H9 (cell line): ENCODE measurements around the gene PCGF6. TPM values are rescaled to one million over a fixed set of nuclear protein-coding genes. Genes with fewer than 3 reads are reported as not detected.

Experiments
- DNase-seq: peaks from one replicate; pipeline ENCODE4 v3.0.0-alpha.2; 2017
- H2AFZ ChIP-seq: one replicate; pipeline ENCODE4 v1.6.1; 2013; ENCODE audit warnings: mild to moderate bottlenecking, low read length, control low read depth, moderate library complexity
- H2AK5ac ChIP-seq: 2 replicates; pipeline ENCODE4 v1.6.1; 2013; ENCODE audit warnings: low read length, control low read depth, mixed read lengths; ENCODE audit not compliant: insufficient read length
- H2BK120ac ChIP-seq: one replicate; pipeline ENCODE4 v1.6.1; 2013; ENCODE audit warnings: low read depth, mild to moderate bottlenecking, low read length, control low read depth, inconsistent platforms; ENCODE audit not compliant: poor library complexity, severe bottlenecking
- H2BK12ac ChIP-seq: 2 replicates; pipeline ENCODE4 v1.6.1; 2013; ENCODE audit warnings: low read length, control low read depth, mixed read lengths, low read depth; ENCODE audit not compliant: insufficient read length
- H2BK15ac ChIP-seq: 2 replicates; pipeline ENCODE4 v1.6.1; 2013; ENCODE audit warnings: low read depth, low read length, control low read depth
- H2BK20ac ChIP-seq: one replicate; pipeline ENCODE4 v1.6.1; 2013; ENCODE audit warnings: low read depth, mild to moderate bottlenecking, low read length, control low read depth, inconsistent platforms; ENCODE audit not compliant: poor library complexity, severe bottlenecking
- H2BK5ac ChIP-seq: 2 replicates; pipeline ENCODE4 v1.6.1; 2013; ENCODE audit warnings: low read length, control low read depth, mixed read lengths; ENCODE audit not compliant: insufficient read length
- H3K14ac ChIP-seq: 2 replicates; pipeline ENCODE4 v1.6.1; 2013; ENCODE audit warnings: low read length, control low read depth; ENCODE audit not compliant: insufficient read depth
- H3K18ac ChIP-seq: 2 replicates; pipeline ENCODE4 v1.6.1; 2013; ENCODE audit warnings: low read depth, mild to moderate bottlenecking, mixed read lengths, low read length, control low read depth; ENCODE audit not compliant: insufficient read length
- H3K23ac ChIP-seq: 2 replicates; pipeline ENCODE4 v1.6.1; 2013; ENCODE audit warnings: low read length, control low read depth, mixed read lengths, low read depth; ENCODE audit not compliant: insufficient read length
- H3K23me2 ChIP-seq: 2 replicates; pipeline ENCODE4 v1.6.1; 2013; ENCODE audit warnings: low read depth, mild to moderate bottlenecking, mixed read lengths, low read length, control low read depth; ENCODE audit not compliant: insufficient read length, poor library complexity, severe bottlenecking
- H3K27ac ChIP-seq: 2 replicates; pipeline ENCODE4 v1.5.1; 2013; ENCODE audit warnings: low read length, control low read depth, mixed read lengths, low read depth; ENCODE audit not compliant: insufficient read length
- H3K27me3 ChIP-seq: 2 replicates; pipeline ENCODE4 v1.6.1; 2013; ENCODE audit warnings: low read length, control low read depth, inconsistent platforms; ENCODE audit not compliant: insufficient read depth
- H3K4ac ChIP-seq: 2 replicates; pipeline ENCODE4 v1.6.1; 2013; ENCODE audit warnings: low read depth, mild to moderate bottlenecking, control low read depth, inconsistent platforms, low read length, moderate library complexity
- H3K4me1 ChIP-seq: 2 replicates; pipeline ENCODE4 v1.6.1; 2013; ENCODE audit warnings: low read length, control low read depth, inconsistent platforms; ENCODE audit not compliant: insufficient read depth
- H3K4me2 ChIP-seq: 2 replicates; pipeline ENCODE4 v1.6.1; 2013; ENCODE audit warnings: low read length, control low read depth, mixed read lengths; ENCODE audit not compliant: insufficient read length, insufficient read depth
- H3K56ac ChIP-seq: 2 replicates; pipeline ENCODE4 v1.6.1; 2013; ENCODE audit warnings: low read depth, mild to moderate bottlenecking, mixed read lengths, low read length, control low read depth; ENCODE audit not compliant: insufficient read length
- H3K79me1 ChIP-seq: 2 replicates; pipeline ENCODE4 v1.6.1; 2013; ENCODE audit warnings: low read depth, mild to moderate bottlenecking, moderate library complexity, low read length, control low read depth, inconsistent platforms; ENCODE audit not compliant: insufficient read depth, poor library complexity, severe bottlenecking
- H3K79me2 ChIP-seq: 2 replicates; pipeline ENCODE4 v1.6.1; 2013; ENCODE audit warnings: low read length, control low read depth, inconsistent platforms; ENCODE audit not compliant: insufficient read depth
- H3K9ac ChIP-seq: 2 replicates; pipeline ENCODE4 v1.6.1; 2013; ENCODE audit warnings: low read length, control low read depth, mixed read lengths; ENCODE audit not compliant: insufficient read length; ENCODE audit errors: extremely low read depth
- H3K9me3 ChIP-seq: one replicate; pipeline ENCODE4 v1.6.1; 2013; ENCODE audit warnings: low read depth, low read length, inconsistent platforms; ENCODE audit not compliant: control insufficient read depth
- H3T11ph ChIP-seq: one replicate; pipeline ENCODE4 v1.6.1; 2013; ENCODE audit warnings: mild to moderate bottlenecking, low read length, control low read depth, inconsistent platforms
- H4K20me1 ChIP-seq: one replicate; pipeline ENCODE4 v1.6.1; 2013; ENCODE audit not compliant: control insufficient read depth, insufficient read length, insufficient read depth
- H4K5ac ChIP-seq: 2 replicates; pipeline ENCODE4 v1.6.1; 2013; ENCODE audit warnings: low read depth, mild to moderate bottlenecking, mixed read lengths, low read length, control low read depth; ENCODE audit not compliant: insufficient read length
- H4K8ac ChIP-seq: replicated peaks from 2 replicates; pipeline ENCODE4 v1.6.1; 2013; ENCODE audit warnings: low read length, control low read depth, mixed read lengths, low read depth; ENCODE audit not compliant: insufficient read length
- H4K91ac ChIP-seq: 2 replicates; pipeline ENCODE4 v1.6.1; 2013; ENCODE audit warnings: low read depth, mild to moderate bottlenecking, moderate library complexity, mixed read lengths, low read length, control low read depth; ENCODE audit not compliant: insufficient read length
- H3K27ac Mint-ChIP-seq, 3 experiments: 2 replicates in 2 of 3; 3 replicates in 1 of 3; pipeline ENCODE4 v1.8.0; 2020 to 2021; ENCODE audit warnings: mixed read lengths in 3 of 3, mild to moderate bottlenecking in 1 of 3, moderate library complexity in 1 of 3
- H3K27me3 Mint-ChIP-seq: 2 replicates; pipeline ENCODE4 v1.8.0; 2021; ENCODE audit warnings: low read depth, mild to moderate bottlenecking, moderate library complexity, mixed read lengths
- H3K36me3 Mint-ChIP-seq, 3 experiments: 2 replicates in 2 of 3; 3 replicates in 1 of 3; pipeline ENCODE4 v1.8.0; 2020 to 2021; ENCODE audit warnings: low read depth in 3 of 3, mixed read lengths in 3 of 3; ENCODE audit not compliant: insufficient read depth in 1 of 3
- H3K4me1 Mint-ChIP-seq, 2 experiments: 2 replicates each; pipeline ENCODE4 v1.8.0; 2020; ENCODE audit warnings: mixed read lengths in 2 of 2
- H3K4me3 Mint-ChIP-seq, 2 experiments: 2 replicates in 1 of 2; 3 replicates in 1 of 2; pipeline ENCODE4 v1.8.0; 2020 to 2021; ENCODE audit warnings: mild to moderate bottlenecking in 2 of 2, mixed read lengths in 2 of 2, moderate library complexity in 1 of 2
- H3K9me3 Mint-ChIP-seq, 2 experiments: 2 replicates in 1 of 2; 3 replicates in 1 of 2; pipeline ENCODE4 v1.8.0; 2020; ENCODE audit warnings: mild to moderate bottlenecking in 2 of 2, mixed read lengths in 2 of 2, moderate library complexity in 1 of 2
- CTCF ChIP-seq: fragments of 200-600 bp; sonication (generic); conservative IDR thresholded peaks from 3 replicates; pipeline ENCODE4 v1.8.0; 2021; ENCODE audit warnings: antibody characterized with exemption, mild to moderate bottlenecking
- WGBS: extraction: QIAGEN DNeasy Blood & Tissue Kit; methylation state at CpG from one replicate; pipeline ENCODE4 v1.1.7; 2013; ENCODE audit warnings: missing lambda C conversion rate, low lambda C conversion rate, mixed read lengths; ENCODE audit not compliant: insufficient read length; ENCODE audit errors: extremely low coverage; 5-methylcytosine and 5-hydroxymethylcytosine counted together
- microRNA-seq: library from miRNA; unstranded; fragments of <30 nt; microRNA quantifications from one replicate; pipeline ENCODE4, GENCODE V29; 2020; ENCODE audit warnings: borderline microRNAs expressed
- total RNA-seq: library from RNA; stranded (reverse); gene quantifications from 2 replicates; pipeline ENCODE4 v1.2.1, GENCODE V29; 2021

Gene PCGF6
- total RNA-seq, 1 experiment from 2014 or later, result 23.5 TPM

GRCh38 chr10:103254113-103254512 is 96.8 kb downstream of the PCGF6 start:
- H3K9me3 Mint-ChIP-seq, result peaks cover 15 to 19% of the 10 kb centered on the region in 2 experiments
- Histone ChIP-seq H2AFZ (no peak overlapping the region), H3K23me2 (no peaks in the 10 kb centered on the region)

More at GRCh38 chr10:103254113-103254512, 96.8 kb downstream of the PCGF6 start:
- Histone ChIP-seq H4K91ac (no peak overlapping the region), H3K79me1 (no peaks in the 10 kb centered on the region), H2BK20ac (no peak overlapping the region), H3K79me2 (no peaks in the 10 kb centered on the region), H3K9ac (no peak overlapping the region), H3K27ac (no peak overlapping the region), H2BK120ac (no peak overlapping the region), H4K5ac (no peak overlapping the region), H4K8ac (no peak overlapping the region), H2AK5ac (no peak overlapping the region), H2BK15ac (no peak overlapping the region), H3K4me1 (no peaks in the 10 kb centered on the region), H4K20me1 (no peaks in the 10 kb centered on the region), H3K14ac (no peak overlapping the region), H3K23ac (no peak overlapping the region), H2BK12ac (no peak overlapping the region), H3K9me3 (no peaks in the 10 kb centered on the region), H3K4ac (no peak overlapping the region), H3K27me3 (no peaks in the 10 kb centered on the region), H3K18ac (no peak overlapping the region), H2BK5ac (no peak overlapping the region), H3K56ac (no peak overlapping the region), H3T11ph (no peak overlapping the region), H3K4me2 (no peak overlapping the region)
- H3K27me3 Mint-ChIP-seq, result peaks cover 3% of the 10 kb centered on the region
- no CpG with 5 or more reads among the region's 3 CpGs for WGBS
- peaks cover 3 to 5% of the 10 kb centered on the region in 2 experiments; a peak in 1 of 4 replicates for H3K4me1 Mint-ChIP-seq
- H3K4me3 Mint-ChIP-seq, result no peak overlapping the region
- no peak for TF ChIP-seq CTCF
- peaks cover 8 to 13% (median 10%) of the 10 kb centered on the region in 3 experiments for H3K36me3 Mint-ChIP-seq
- H3K27ac Mint-ChIP-seq, result no peak overlapping the region
- DNase-seq, result no peak

Small RNAs within 50 kb of the gene (microRNA-seq; reads per million reads assigned to microRNA genes)
- 351 reads per million, percentile 86 among the genes with 10 or more reads in this experiment for gene MIR1307

Other genes with a start within 250 kb of the PCGF6 start
- 64.4 and 69.6 TPM in 2 replicates for gene NT5C2, start 157.9 kb downstream of the PCGF6 start, total RNA-seq
- 0.13 TPM in 1 of 2 replicates, not detected in the other for gene RPEL1, start 105.3 kb downstream of the PCGF6 start, total RNA-seq
- 14.0 and 14.3 TPM in 2 replicates for gene INA, start 74.0 kb downstream of the PCGF6 start, total RNA-seq
- gene TAF5, start 16.8 kb upstream of the PCGF6 start, total RNA-seq, result 8.3 and 8.5 TPM in 2 replicates
- gene ATP5MK, start 45.3 kb upstream of the PCGF6 start, total RNA-seq, result 335 and 338 TPM in 2 replicates
- 86.3 and 99.5 TPM in 2 replicates for gene PDCD11, start 45.5 kb upstream of the PCGF6 start, total RNA-seq
- not detected in 2 replicates for gene CALHM2, start 101.2 kb upstream of the PCGF6 start, total RNA-seq
- 0.07 and 0.13 TPM in 2 replicates for gene CALHM1, start 107.8 kb upstream of the PCGF6 start, total RNA-seq
- gene CALHM3, start 128.1 kb upstream of the PCGF6 start, total RNA-seq, result not detected in 2 replicates
- 0.92 and 1.2 TPM in 2 replicates for gene NEURL1, start 142.6 kb upstream of the PCGF6 start, total RNA-seq